Thoracic aorta (tissue), 2 donors: ENCODE measurements around the gene EGFL7. TPM values are rescaled to one million over a fixed set of nuclear protein-coding genes. Genes with fewer than 3 reads are reported as not detected.

ENCODE experiments used
- ATAC-seq: fragments of 150-250 bp; one replicate; pipeline ENCODE4 v1.8.0; 2017; ENCODE audit warnings: low read depth; ENCODE audit not compliant: insufficient number of reproducible peaks, low FRiP score
- DNase-seq: peaks from one replicate; pipeline ENCODE4 v3.0.0-alpha.2; 2020; ENCODE audit warnings: low spot score
- H3K27ac ChIP-seq, 2 donors: fragments of 200-600 bp; sonication (generic); 1 replicate in 1 of 2; 2 replicates in 1 of 2; pipeline ENCODE4 v1.5.1; 2016; ENCODE audit warnings: mild to moderate bottlenecking in 2 of 2, moderate library complexity in 2 of 2
- H3K27me3 ChIP-seq: fragments of 200-600 bp; sonication (generic); replicated peaks from 2 replicates; pipeline ENCODE4 v1.6.0; 2016; ENCODE audit warnings: mild to moderate bottlenecking; ENCODE audit not compliant: insufficient read depth
- H3K36me3 ChIP-seq: fragments of 200-600 bp; sonication (generic); one replicate; pipeline ENCODE4 v1.5.1; 2016
- H3K4me1 ChIP-seq, 2 donors: fragments of 200-600 bp; sonication (generic); 1 replicate in 1 of 2; 2 replicates in 1 of 2; pipeline versions ENCODE4 v1.5.1 to v1.6.0; 2016; ENCODE audit warnings: low read depth in 2 of 2, mild to moderate bottlenecking in 1 of 2; ENCODE audit not compliant: control insufficient read depth in 1 of 2
- H3K4me3 ChIP-seq: fragments of 200-600 bp; sonication (generic); 2 replicates; pipeline ENCODE4 v1.5.1; 2016; ENCODE audit warnings: mild to moderate bottlenecking
- H3K9me3 ChIP-seq: fragments of 200-600 bp; sonication (generic); 2 replicates; pipeline ENCODE4 v1.5.1; 2016
- total RNA-seq, 2 donors: library from RNA; depleted of rRNA; stranded (reverse); fragments of >200 nt; gene quantifications; one replicate each; pipeline versions ENCODE4 v1.1.0 to v1.2.3, GENCODE V29; 2016
- TF ChIP-seq, protein P1 (sequence below): fragments of 200-600 bp; sonication (generic); IDR thresholded peaks from one replicate; pipeline ENCODE4 v1.5.1; 2019; ENCODE audit warnings: antibody characterized with exemption

Gene EGFL7
- total RNA-seq, 2 donors from 2014 or later, result 42.0 to 56.5 TPM

DNA sequence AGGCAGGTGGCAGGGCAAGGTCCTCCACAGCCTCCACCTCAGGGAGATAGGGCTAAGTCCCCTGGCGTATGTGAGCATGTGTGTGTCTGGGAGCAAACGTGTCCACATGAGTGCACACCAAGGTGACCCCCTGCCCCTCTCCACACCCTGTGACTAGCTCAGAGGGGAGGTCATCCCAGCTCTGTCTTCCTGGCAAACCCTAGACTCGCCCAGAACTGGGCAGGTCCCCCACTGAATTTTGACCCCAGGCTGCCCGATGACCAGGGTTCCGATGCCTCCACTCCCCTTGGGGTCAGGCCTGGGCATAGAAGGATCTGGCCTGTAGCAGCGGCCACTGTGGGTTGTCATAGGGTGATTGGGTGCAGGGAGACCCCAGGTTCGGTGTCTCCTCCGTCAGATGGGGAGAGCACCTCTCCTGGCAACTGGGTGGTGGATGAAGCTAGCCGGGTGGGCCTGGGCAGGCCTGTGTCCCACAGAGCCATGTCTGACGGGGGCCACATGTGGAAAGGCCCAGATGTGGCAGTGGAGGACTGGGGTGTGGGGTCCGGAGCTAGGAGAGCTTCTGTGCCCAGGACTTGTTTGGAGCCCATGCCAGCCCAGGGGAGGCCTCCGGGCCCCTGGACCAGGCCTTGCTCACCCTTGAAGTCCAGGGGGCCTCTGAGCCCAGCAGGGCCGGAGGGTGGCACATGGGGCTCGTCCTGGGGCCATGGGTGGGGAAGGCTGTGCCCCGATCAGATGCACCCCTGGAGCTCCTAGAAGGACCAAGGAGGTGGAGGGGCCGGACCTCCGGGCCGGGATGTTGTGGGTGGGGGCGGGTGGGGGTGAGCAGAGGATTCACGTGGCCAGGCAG is 55.9 kb downstream of the EGFL7 start:
- DNase-seq (no peak), ATAC-seq (no peak)
- no peak overlapping the region for H3K27ac ChIP-seq
- TF ChIP-seq, protein P1, sequence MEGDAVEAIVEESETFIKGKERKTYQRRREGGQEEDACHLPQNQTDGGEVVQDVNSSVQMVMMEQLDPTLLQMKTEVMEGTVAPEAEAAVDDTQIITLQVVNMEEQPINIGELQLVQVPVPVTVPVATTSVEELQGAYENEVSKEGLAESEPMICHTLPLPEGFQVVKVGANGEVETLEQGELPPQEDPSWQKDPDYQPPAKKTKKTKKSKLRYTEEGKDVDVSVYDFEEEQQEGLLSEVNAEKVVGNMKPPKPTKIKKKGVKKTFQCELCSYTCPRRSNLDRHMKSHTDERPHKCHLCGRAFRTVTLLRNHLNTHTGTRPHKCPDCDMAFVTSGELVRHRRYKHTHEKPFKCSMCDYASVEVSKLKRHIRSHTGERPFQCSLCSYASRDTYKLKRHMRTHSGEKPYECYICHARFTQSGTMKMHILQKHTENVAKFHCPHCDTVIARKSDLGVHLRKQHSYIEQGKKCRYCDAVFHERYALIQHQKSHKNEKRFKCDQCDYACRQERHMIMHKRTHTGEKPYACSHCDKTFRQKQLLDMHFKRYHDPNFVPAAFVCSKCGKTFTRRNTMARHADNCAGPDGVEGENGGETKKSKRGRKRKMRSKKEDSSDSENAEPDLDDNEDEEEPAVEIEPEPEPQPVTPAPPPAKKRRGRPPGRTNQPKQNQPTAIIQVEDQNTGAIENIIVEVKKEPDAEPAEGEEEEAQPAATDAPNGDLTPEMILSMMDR, result no peak
- H3K9me3 ChIP-seq, result no peaks in the 10 kb centered on the region
- no peak overlapping the region for H3K4me3 ChIP-seq
- H3K36me3 ChIP-seq, result peaks cover 9% of the 10 kb centered on the region
- no peaks in the 10 kb centered on the region for H3K27me3 ChIP-seq
- no peaks in the 10 kb centered on the region for H3K4me1 ChIP-seq

DNA sequence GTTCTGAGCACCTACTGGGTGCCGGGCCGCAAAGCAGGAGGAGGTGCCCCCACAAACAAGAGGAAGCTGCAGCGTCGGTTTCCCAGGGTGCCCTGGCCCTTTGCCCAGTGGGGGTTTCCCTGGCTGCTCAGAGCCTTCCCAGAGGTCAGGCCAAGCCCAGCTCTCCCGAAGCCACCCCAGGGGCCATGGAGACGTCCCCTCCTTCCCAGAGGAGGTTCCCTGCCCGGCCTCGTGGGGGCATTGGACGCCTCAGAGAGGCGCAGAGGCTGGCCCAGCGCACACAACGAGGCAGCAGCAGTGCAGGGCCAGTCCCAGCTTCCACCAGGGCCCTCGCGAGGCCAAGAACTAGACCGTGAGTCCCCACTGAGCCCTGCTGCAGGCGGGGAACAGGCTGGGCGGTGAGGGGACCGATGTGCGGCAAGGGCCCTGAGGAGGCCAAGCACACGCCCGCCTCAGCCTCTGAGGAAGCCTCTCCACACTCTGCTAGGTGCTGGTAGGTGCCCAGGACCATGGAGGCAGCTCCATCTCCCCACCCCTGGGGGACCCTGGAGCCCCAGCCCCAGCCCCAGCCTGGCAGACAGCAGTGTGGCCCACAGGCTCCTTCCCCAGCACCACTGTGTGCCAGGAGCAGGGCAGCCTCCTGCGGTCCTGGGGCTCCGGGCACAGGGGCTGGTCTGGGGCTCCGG is 56.6 kb downstream of the EGFL7 start:
- no peaks in the 10 kb centered on the region for H3K4me1 ChIP-seq
- H3K9me3 ChIP-seq, result no peaks in the 10 kb centered on the region
- H3K4me3 ChIP-seq, result no peak overlapping the region
- peaks cover 17% of the 10 kb centered on the region for H3K36me3 ChIP-seq
- no peak overlapping the region for H3K27ac ChIP-seq
- DNase-seq (no peak), ATAC-seq (no peak)
- H3K27me3 ChIP-seq, result no peaks in the 10 kb centered on the region
- TF ChIP-seq, protein P1, result no peak

DNA sequence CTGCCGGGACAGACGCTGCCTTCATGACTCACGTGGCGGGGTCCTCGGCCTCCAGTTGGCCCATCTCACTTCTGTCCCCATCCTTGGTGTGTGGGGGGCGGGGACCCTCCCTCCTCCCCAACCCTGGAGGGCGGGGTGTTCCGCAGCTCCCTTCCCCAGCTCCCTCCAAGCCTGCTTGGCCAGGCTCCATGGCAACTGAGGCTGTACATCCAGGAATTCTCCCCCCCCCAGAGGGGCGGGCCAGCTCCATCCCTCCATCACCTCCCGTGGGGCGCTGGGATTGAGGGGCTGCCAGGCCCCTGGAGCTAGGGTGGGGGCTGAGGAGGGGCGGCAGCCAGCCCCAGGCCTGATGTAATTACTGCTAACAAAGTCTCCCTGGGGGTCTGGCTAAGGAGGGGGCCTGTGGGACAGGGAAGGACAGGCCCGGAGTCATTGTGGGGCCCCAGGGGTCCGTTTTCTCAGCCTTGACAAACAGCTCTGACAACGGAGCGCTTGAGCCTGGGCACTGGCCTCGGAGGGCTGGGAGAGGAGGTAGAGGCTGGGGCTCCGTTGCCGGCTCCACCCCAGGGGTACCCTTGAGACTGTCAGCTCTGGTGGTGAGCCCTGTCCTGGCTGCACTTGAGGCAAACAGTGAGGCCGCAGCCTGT is 57.7 kb downstream of the EGFL7 start:
- Histone ChIP-seq H3K36me3 (peaks cover 20% of the 10 kb centered on the region), H3K4me3 (no peak overlapping the region), H3K9me3 (no peaks in the 10 kb centered on the region), H3K4me1 (no peaks in the 10 kb centered on the region), H3K27me3 (no peaks in the 10 kb centered on the region), H3K27ac (no peak overlapping the region)
- DNase-seq (no peak), ATAC-seq (no peak)
- TF ChIP-seq, protein P1, result no peak

DNA sequence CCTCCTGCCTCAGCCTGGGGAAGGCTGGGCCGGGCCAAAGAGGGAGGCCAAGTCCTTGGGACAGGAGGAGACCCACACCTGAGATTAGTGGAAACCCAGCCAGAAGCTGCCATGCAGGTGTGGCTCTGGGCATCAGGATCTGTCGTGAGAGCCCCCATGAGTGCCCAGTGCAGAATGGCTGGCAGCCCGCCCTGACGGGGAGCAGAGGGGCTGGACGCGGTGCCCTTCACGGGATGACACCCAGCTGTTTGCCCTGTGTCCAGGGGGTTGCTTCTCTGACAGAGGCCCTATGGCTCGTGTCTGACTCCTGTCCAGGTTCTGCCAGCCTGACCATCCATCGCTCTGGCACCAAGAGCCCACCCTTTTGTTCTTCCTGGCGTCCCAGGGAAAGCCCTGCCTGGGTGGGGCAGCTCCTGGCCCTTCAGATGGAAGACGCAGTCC is 58.2 kb downstream of the EGFL7 start:
- Histone ChIP-seq H3K4me3 (no peak overlapping the region), H3K27ac (no peak overlapping the region), H3K36me3 (peaks cover 21% of the 10 kb centered on the region), H3K27me3 (no peaks in the 10 kb centered on the region), H3K9me3 (no peaks in the 10 kb centered on the region), H3K4me1 (peaks cover 0 to 2% of the 10 kb centered on the region in 2 donors)
- ATAC-seq (no peak), DNase-seq (no peak)
- TF ChIP-seq, protein P1, result no peak
